NCI-H2081 treated with DMSO at 0.1 percent for 48 hours (cell line): ENCODE measurements around the gene WASHC4.
"Not testable (repeated sequence)": the region's sequence is repeated elsewhere in the genome, so short reads cannot be mapped to it uniquely, and the experiment has no call there.

Source experiments
- DNase-seq: peaks from one replicate; lab custom pipeline; 2025; lab: John Stamatoyannopoulos, UW

WASHC4 gene

GRCh38 chr12:105092336-105092735 is 15.2 kb upstream of the WASHC4 start:
- DNase-seq = peak; percentile 77

DNA sequence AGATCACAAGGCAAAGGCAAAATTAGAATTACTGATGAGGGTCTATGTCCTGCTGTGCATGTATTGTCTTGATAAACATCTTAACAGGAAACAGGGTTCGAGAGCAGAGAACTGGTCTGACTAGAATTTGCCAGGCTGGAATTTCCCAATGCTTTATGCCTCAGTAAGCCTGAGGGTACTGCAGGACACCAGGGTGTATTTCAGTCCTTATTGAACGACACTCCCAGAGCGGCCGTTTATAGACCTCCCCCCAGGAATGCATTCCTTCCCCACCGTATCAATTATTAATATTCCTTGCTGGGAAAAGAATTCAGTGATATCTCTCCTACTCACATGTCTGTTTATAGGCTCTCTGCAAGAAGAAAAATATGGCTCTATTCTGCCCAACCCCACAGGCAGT is 12.2 kb upstream of the WASHC4 start:
- DNase-seq = not testable (repeated sequence)

GRCh38 chr12:105099356-105099755 is 8.2 kb upstream of the WASHC4 start:
- no peak for DNase-seq

DNA sequence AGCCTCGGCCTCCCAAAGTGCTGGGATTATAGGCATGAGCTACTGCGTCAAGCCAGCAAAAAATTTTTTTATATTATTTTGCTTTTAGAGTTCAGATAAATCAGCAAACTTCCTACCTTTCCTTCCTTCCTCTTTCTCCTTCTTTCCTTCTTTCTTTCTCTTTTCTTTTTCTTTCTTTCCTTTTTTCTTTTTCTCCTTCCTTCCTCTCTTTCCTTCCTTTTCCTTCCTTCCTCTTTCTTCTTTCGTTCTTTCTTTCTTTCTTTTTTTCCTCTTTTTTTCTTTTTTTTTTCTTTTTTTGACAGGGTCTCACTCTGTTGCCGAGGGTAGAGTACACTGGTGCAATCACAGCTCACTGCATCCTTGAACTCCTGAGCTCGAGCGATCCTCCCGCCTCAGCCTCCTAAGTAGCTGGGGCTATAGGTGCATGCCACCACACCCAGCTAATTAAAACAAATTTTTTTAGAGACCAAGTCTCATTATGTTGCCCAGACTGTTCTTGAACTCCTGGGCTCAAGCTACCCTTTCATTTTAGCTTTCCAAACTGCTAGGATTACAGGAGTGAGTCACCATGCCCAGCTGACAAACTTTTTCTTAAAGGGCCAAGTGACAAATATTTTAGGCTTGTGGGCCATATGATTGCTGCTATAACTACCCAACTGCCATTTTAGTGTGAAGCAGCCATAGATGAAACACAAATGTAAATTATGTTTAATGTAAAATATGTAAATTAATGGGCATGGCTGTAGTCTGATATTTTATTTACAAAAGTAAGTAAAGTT is 7.1 kb upstream of the WASHC4 start:
- no peak for DNase-seq

DNA sequence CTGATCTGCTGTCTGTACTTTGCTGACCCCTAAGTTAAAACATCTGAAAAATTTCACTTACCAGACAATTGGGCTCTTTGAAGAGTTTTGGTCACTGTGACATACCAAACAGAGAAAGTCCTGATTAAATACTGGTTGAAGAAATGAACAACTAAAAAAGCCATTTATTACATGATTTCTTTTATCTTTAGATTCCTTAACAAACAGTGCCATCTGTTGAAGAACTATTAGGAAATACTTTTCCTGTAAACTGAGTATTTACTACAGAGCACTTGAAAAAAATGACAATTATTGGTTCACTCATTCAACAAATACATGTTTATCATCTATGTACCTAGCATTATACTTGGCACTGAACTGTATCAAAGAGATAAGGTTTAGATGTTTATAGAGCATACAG is 6.5 kb upstream of the WASHC4 start:
- DNase-seq = no peak

DNA sequence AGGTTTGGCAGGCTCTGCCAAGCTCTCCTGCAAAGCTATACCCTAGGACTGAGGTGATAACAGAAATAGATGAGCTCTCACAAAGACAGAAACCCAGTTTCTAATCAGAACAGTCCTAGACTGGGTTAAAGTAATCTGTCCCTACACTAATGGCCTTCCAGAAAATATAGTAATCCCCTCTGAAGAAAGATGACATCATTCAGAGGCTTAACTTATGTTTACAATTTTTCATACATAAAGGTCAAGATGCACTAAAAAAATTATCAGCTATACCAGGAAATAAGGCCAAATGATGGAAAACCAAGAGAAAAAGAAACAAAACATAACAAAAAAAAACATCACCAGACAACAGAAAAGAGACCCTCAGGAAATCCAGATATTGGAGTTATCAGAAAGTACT is 4.9 kb upstream of the WASHC4 start:
- DNase-seq = no peak

- no peak for DNase-seq
These were observed 2.8 kb upstream of the WASHC4 start for GRCh38 chr12:105104762-105105161.

DNA sequence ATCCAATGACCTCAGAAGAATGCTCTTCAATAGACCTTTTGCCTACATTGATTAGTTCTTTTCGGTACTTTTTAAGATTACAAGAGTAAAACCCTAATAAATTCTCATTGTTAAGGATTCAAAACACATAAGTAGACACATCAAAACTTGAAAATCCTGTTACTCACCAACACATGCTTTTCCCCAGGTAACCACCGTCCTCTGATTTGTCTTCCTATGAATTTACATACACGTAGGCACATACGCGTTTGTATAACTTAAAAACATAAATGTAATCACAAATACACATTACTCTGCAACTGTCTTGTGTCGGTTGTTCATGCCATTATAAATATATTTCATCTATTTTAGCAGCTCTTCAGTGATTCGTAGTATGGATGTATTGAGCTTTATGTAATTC is 910 bp upstream of the WASHC4 start:
- no peak for DNase-seq

DNA sequence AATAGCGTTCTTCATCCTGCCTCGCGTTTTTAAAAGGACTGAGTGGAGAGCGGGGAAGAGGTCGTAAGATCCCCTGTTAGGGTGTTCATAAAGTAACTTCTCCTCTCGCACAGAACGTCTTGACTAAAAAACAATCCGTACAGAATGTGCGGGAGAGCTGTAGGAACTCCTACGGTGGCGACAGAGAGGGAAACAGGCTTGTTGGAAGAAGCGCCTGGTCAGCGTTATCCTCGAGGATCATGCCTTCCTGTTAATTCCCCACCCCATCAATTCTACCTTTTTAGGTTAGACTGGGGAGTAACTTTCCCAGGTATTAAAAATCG is 399 bp upstream of the WASHC4 start:
- no peak for DNase-seq

- no peak for DNase-seq
These were observed 2.1 kb downstream of the WASHC4 start for GRCh38 chr12:105109465-105110212.

GRCh38 chr12:105110851-105111250 is 3.3 kb downstream of the WASHC4 start:
- no peak for DNase-seq

DNA sequence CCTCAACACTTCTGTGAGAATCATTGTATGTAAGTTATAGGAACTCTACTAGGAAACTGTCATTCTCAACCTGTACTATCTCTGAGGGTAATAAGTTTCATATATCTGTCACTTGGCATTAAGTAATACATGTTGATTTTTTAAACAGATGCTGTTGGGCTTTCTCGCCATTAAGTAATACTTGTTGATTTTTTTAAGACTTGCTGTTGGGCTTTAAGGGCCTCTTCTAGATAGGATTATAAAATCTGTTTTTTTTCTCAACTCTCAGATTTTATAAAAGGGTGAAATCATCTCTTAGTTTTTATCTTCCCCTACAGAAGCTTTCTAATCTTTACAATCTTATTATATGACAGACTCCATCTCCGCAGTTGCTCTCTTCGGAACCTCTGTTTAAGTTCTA is 5.6 kb downstream of the WASHC4 start:
- no peak for DNase-seq

- no peak for DNase-seq
These were observed 9.4 kb downstream of the WASHC4 start for GRCh38 chr12:105116969-105117368.

GRCh38 chr12:105120551-105120950 is 13.0 kb downstream of the WASHC4 start:
- DNase-seq = no peak

DNA sequence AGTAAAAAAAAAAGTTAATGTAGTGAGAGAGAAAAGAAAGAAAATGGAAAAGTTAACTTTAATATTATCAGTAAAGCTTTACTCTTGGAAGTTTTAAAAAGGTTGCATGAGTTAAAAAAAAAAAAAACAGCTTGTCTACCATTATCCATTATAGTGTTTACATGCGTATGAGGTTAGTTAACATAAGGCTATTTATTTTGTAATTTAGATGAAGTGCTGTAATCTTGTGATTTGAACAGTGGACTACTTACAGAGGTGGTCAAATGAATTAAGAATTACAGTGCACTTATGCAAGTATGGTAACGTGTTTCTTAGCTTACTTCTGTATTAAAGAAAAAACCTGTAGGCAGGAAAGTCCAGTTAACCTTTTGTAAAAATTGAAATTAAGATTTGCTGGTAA is 30.7 kb downstream of the WASHC4 start:
- DNase-seq = no peak

DNA sequence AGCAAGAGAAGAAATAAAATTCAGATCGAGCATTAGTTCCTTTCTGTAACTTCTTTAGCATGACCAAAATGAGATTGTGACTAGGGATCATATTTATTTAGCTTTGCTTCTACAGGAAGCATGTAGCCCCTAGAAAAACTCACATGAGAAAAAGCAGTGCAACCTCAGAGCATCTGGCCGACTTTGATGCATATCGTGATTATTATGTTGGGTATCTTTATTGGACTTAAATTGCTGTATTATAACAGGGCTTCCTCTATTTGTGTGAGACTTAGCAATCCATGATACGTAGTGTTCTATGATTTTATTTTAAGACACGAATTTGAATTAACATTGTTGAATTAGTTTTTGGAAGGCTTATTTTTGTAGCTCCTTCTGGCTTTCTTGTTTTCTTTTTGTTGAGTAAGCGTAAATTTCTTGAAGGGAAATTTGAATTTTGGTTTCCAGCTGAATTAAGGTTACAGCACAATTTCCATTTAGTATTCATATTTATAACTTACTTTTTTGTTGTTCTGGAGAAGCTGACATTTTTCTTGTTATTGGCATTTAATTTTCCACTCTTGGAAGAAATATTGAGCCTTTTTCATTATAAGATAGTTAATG is 33.9 kb downstream of the WASHC4 start:
- no peak for DNase-seq

DNA sequence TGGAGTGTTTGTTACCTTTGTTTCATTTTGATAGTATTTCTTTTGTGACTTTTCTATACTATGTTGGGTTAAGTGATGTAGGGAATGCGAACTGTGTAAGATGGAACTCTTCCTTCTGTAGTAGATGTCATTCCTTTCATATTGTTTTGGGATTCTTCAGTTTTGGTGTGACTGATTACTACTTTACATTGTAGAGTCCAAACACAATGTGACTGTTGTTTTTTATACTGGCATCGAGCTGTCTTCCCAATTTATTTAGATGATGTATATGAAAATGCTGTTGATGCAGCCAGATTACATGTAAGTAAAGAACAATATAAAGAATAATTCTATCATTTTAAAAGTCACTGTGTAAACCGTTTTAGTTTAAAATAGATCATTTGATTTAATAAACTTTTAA is 34.7 kb downstream of the WASHC4 start:
- DNase-seq = no peak

DNA sequence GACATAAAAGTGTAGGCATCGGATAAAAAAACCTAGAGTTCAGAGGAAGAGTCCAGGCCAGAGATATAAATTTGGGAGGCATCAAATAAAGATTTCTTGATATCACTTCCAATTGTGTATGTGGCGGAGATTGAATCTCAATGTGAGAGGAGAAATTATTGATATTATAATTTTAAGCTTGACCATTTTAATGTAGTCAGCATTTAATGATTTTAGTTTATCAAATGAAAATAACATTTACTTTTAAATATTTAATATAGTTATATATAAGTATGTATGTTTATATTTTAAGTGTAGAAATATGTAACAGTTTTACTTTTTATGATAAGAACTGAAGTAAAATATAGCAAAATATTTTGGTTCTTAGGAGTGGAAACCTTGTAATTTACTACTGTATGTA is 48.7 kb downstream of the WASHC4 start:
- no peak for DNase-seq

- no peak for DNase-seq
These were observed 50.1 kb downstream of the WASHC4 start for GRCh38 chr12:105157606-105158005.

GRCh38 chr12:105158876-105159275 is 51.3 kb downstream of the WASHC4 start:
- no peak for DNase-seq

DNA sequence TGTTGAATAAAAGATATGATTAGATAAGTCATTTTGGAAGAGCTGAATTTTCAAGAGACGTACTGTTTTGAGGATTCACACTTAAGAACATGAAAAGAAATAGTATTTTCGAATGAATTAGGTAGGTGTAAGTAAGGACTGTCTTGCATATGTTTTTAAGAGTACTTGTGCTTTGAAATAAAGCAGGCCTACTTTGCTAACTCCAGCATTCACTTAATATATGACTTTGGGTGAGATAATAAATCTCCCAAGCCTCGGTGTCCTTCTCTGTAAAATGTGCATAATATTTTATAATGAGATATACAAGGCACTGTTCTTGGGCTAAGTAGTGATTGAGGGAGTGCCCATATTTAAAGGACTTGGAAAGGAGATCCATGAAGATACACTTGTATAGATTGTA is 54.6 kb downstream of the WASHC4 start:
- no peak for DNase-seq

DNA sequence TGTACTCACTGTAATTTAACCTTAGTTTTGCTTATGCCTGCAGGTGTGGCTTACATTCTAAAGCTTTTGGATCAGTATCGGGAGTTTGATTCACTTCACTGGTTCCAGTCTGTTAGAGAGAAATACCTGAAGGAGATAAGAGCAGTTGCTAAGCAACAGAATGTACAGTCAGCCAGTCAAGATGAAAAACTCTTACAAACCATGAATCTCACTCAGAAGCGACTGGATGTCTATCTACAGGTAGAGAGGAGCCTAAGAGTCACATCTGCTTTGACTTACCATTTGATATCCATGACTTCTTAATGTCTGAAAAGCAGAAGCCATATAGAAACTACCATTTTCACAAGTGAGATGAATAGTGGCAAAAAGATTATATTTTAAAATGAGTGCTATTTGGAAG is 56.5 kb downstream of the WASHC4 start:
- no peak for DNase-seq

- no peak for DNase-seq
These were observed 59.2 kb downstream of the WASHC4 start for GRCh38 chr12:105166736-105167135.
